ENCODE measurements around the gene RORC. TPM values are rescaled to one million over a fixed set of nuclear protein-coding genes. Genes with fewer than 3 reads are reported as not detected.
"Not testable (repeated sequence)": the region's sequence is repeated elsewhere in the genome, so short reads cannot be mapped to it uniquely, and the experiment has no call there.

Gene RORC
- total RNA-seq: under 0.01 TPM in 1 of 2 replicates, not detected in the other

DNA sequence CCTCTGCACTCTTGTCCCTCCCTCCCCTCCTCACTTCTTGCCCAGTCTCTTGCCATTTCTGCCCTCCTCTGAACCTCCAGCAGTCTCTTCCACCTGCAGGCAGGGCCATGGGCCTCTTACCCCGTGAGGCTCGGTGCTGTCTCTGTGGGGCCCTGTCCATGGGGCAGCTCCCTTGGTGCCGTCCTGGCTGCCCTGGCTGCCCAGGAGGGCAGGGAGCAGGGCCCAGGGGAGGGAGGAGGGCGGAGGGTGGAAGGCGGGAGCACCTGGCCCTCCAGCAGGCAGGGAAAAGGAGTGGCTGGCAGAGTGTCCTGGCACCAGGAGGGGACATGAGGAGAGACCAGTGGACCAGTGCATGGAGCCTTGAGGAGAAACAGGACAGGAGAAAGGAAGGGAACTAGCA is at the start of gene RORC:
Gene RORC, minus strand, starts transcription at position 198 of the 400 bp plus-strand sequence. Its CDS starts 38 bp downstream, at position 160.
- TF ChIP-seq, protein P1, sequence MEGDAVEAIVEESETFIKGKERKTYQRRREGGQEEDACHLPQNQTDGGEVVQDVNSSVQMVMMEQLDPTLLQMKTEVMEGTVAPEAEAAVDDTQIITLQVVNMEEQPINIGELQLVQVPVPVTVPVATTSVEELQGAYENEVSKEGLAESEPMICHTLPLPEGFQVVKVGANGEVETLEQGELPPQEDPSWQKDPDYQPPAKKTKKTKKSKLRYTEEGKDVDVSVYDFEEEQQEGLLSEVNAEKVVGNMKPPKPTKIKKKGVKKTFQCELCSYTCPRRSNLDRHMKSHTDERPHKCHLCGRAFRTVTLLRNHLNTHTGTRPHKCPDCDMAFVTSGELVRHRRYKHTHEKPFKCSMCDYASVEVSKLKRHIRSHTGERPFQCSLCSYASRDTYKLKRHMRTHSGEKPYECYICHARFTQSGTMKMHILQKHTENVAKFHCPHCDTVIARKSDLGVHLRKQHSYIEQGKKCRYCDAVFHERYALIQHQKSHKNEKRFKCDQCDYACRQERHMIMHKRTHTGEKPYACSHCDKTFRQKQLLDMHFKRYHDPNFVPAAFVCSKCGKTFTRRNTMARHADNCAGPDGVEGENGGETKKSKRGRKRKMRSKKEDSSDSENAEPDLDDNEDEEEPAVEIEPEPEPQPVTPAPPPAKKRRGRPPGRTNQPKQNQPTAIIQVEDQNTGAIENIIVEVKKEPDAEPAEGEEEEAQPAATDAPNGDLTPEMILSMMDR (IDR thresholded peaks at IDR 0.05; ENCODE audit: insufficient read depth, low read depth, low read length): no peak
- no peak within 1 kb of the TSS for H3K4me3 ChIP-seq (ENCODE audit: low read depth, low read length)
- no peak for DNase-seq (ENCODE audit: low read depth)

DNA sequence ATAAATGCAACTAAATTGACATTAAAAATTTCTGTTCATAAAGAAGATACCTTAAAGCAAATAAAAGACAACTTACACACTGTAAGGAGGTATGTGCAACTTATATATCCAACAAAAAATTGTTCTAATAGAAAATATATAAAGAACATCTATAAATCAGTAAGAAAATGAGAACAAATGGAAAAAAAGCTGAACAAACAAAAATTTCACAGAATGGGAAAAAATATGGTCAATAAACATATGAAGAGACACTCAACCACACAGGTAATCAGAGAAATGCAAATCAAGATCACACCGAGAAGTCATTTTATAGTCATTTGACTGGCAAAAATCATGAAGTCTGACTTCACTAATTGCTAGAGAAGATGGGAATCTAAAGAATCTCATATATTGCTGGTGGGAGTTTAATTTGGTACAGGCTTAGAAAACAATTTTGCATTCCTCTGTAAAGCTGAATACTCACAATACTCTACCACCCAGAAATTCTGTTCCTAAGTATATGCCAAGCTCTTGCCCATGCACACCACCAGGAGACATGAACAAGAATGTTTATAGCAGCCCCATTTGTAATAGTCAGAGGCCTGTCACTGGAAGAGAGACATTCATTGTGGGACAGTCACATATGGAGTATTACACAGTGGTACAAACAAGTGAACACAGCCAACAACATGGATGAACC is 44.0 kb upstream of the RORC start:
- DNase-seq (ENCODE audit: low read depth): no peak
- H3K4me3 ChIP-seq (ENCODE audit: low read depth, low read length): no peak overlapping the region
- TF ChIP-seq, protein P1 (IDR thresholded peaks at IDR 0.05; ENCODE audit: insufficient read depth, low read depth, low read length): no peak

DNA sequence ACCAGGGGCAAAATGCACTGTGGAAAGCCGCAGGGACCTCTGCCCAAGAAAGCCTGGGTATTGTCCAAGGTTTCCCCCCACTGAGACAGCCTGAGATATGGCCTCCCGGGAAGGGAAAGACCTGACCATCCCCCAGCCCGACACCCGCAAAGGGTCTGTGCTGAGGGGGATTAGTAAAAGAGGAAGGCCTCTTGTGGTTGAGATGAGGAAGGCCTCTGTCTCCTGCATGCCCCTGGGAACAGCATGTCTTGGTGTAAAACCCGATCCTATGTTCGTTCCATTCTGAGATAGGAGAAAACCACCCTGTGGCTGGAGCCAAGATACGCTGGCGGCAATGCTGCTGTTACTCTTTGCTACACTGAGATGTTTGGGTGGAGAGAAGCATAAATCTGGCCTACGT is 41.2 kb upstream of the RORC start:
- not testable (repeated sequence) for H3K4me3 ChIP-seq (ENCODE audit: low read depth, low read length); DNase-seq (ENCODE audit: low read depth)

DNA sequence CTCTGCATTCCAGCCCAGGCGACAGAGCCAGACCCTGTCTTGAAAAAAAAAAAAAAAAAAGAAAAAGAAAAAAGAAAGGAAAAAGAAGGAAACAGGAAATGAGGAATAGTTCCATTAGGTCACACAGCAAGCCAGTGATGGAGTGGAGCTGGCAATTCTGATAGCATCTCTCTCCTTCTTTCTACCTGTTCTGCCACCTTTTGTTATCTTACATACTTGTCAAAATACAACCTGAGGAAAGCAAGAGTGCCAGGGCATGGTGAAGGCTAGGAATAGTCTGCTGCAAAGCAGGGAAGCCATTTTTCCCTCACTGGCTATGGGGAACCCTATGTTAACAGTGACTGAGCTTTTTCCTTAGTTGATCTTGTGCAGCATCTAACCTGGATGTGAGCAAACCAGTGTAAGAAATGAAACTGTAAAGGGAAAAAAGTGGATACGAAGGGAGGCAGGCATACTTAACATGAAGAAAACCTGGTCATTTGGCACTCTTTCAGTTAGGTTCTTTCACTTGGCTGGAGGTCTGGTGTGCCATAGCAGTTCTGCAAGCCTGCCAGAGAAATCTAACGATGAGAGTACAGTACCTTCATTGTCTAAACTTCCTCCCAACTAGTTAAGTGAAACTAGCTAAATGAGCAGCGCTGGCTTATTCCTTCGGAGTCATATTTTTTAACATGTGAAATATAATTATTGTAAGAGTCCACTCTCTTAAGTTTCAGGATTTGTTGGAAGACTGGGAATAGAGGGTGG is 39.9 kb upstream of the RORC start:
- no peak for DNase-seq (ENCODE audit: low read depth)
- TF ChIP-seq, protein P1 (IDR thresholded peaks at IDR 0.05; ENCODE audit: insufficient read depth, low read depth, low read length): no peak
- no peak overlapping the region for H3K4me3 ChIP-seq (ENCODE audit: low read depth, low read length)

DNA sequence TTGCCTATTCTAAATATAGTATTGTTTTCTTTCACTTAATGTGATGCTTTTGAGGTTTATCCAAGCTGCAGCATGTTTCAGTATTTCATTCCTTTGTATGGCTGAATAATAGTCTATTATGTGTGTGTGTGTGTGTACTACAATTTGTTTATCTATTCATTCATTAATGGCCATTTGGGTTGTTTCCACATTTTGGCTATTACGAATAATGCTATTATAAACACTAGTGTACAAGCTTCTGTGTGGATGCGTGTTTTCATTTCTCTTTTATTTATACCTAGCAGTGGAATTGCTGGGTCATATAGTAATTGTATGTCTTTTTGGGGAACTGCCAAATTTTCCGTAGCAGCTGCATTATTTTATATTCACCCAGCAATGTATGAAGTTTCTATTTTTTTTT is 36.9 kb upstream of the RORC start:
- H3K4me3 ChIP-seq (ENCODE audit: low read depth, low read length): no peak overlapping the region
- no peak for DNase-seq (ENCODE audit: low read depth)
- TF ChIP-seq, protein P1 (IDR thresholded peaks at IDR 0.05; ENCODE audit: insufficient read depth, low read depth, low read length): no peak

DNA sequence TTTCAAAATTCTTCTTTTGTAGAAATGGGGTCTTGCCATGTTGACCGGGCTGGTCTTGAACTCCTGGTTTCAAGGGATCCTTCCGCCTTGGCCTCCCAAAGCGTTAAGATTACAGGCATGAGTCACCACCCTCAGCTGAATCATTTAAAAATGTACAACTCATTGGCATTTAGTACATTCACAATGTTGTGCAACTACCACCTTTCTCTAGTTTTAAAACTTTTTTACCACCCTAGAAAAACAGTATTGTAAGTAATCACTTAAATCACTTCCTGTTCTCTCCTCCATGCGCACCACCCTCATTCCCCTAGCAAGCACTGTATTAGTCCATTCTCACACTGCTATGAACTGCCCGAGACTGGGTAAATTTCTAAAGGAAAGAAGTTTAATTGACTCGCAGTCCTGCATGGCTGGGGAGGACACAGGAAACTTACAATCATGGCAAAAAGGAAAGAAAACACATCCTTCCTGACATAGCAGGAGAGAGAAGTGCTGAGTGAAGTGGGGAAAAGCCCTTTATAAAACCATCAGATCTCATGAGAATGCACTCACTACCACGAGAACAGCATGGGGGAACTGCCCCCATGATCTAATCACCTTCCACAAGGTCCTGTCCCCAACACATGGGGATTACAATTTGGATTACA is 36.3 kb upstream of the RORC start:
- peak; percentile 66 for DNase-seq (ENCODE audit: low read depth)
- TF ChIP-seq, protein P1 (IDR thresholded peaks at IDR 0.05; ENCODE audit: insufficient read depth, low read depth, low read length): no peak
- no peak overlapping the region for H3K4me3 ChIP-seq (ENCODE audit: low read depth, low read length)

DNA sequence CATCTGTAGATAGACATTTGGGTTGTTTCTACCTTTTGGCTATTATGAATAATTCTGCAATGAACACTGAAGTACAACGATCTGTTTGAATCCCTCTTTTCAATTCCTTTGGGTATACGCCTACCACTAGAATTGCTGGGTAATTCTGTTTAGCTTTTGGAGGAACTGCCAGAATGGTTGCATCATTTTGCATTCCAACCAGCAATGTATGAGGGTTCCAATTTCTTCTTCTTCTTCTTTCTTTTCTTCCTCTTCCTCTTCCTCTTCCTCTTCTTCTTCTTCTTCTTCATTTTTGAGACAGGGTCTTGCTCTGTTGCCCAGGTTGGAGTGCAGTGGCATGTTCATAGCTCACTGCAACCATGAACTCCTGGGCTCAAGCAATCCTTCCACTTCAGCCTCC is 35.7 kb upstream of the RORC start:
- no peak overlapping the region for H3K4me3 ChIP-seq (ENCODE audit: low read depth, low read length)
- no peak for DNase-seq (ENCODE audit: low read depth)
- TF ChIP-seq, protein P1 (IDR thresholded peaks at IDR 0.05; ENCODE audit: insufficient read depth, low read depth, low read length): no peak
